HG02852 (cell line): ENCODE data around the gene RAB33B.
A peak's percentile ranks its signal among the peaks of the same experiment; 100 is the strongest.
"Not testable (repeated sequence)": the region's sequence is repeated elsewhere in the genome, so short reads cannot be mapped to it uniquely, and the experiment has no call there.

Experiments
- ATAC-seq: cut with Tn5 transposase; IDR thresholded peaks from one replicate; pipeline ENCODE4 v1.9.1; 2021; ENCODE audit warnings: mild to moderate bottlenecking, moderate library complexity; ENCODE audit not compliant: unreplicated experiment

The RAB33B gene

DNA sequence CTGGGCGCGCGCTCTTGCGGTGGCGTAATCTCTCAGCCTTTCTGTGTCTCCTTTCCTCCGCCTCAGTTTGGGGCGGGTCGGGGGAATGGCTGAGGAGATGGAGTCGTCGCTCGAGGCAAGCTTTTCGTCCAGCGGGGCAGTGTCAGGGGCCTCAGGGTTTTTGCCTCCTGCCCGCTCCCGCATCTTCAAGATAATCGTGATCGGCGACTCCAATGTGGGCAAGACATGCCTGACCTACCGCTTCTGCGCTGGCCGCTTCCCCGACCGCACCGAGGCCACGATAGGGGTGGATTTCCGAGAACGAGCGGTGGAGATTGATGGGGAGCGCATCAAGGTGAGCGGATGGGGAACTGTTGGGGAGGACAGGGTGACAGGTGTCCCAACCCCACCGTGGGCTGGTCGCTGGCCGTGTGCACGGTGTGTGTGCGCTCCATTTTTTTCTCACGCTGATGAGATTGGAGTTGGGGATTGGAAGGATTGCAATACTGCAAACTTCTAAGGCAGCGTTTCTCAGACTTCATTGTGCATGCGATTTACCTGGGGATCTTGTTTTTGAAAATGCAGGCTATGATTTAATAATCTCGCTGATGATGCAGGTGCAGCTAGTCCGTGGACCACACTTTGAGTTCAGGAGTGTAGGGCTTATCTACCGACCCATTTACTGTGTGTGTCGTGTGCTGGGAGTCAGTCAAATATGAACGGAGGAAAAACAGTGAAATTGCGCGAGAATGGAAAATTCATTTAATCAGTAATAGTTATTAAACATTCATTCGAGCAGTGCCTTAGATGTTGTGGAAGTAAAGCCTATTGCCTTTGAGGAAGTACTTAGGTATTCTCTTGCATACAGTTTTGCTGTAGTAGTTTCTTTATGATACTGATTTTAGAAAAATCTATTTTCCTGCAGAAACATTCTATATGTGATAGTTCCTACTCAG lies at the start of gene RAB33B:
Gene RAB33B, plus strand, starts transcription at position 11 of the 935 bp plus-strand sequence. Its CDS starts 75 bp downstream, at position 86.
- ATAC-seq: peak; percentile 13

DNA sequence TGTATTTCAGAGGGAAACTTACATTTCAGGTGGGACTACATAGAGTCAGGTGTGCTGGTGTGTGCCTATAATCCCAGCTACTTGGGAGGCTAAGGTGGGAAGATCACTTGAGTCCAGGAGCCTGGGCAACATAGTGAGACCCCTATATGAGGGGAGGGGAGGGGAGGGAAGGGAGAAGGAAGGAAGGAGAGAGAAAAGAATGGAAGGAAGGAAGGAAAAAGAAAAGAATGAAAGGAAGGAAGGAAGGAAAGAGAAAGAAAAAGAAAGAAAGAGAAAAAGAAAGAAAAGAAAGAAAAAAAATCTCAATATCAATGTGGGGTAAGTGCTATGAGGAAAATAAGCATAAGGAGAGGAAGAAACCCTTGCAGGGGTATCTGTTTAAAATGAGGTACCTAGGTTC lies 43.6 kb upstream of the RAB33B start:
- ATAC-seq: no peak

DNA sequence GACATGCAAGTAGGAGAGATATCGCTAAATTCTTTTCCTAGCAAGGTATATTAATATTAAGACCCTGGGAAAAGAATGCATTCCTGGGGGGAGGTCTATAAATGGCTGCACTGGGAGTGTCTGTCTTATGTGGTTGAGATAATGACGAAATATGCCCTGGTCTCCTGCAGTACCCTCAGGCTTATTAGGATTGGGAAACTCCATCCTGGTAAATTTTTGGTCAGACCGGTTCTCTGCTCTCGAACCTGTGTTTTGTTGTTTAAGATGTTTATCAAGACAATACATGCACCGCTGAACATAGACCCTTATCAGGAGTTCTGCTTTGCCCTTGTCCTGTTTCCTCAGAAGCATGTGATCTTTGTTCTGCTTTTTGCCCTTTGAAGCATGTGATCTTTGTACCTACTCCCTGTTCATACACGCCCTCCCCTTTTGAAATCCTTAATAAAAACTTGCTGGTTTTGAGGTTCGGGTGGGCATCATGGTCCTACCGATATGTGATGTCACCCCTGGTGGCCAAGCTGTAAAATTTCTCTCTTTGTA lies 39.2 kb upstream of the RAB33B start:
- not testable (repeated sequence) for ATAC-seq

DNA sequence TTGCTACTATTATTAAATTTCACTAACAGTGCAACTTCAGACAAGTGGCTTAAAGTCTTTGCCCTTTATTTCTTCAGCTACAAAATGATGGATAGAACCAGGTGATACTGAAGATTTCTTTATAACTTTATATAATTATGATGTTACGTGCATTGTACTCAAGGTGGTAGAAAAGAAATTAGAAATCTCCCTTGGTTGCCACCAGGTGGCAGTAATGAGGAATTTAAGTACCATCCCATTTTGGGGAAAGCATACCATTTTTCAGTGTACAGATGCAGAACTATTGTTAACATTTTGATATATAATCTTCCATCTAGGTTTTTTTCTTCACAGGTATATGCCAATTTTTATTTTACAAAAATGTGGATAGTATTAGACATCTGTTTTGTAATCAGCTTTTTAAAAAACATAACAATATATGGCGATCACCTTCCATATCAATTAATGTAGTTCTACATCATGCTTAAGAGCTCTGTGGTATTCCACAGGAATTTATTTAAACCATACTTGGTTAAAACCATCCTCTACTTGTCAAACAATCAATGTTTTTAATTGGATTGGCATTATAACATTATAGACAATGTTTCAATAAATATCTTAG lies 37.7 kb upstream of the RAB33B start:
- no peak for ATAC-seq

DNA sequence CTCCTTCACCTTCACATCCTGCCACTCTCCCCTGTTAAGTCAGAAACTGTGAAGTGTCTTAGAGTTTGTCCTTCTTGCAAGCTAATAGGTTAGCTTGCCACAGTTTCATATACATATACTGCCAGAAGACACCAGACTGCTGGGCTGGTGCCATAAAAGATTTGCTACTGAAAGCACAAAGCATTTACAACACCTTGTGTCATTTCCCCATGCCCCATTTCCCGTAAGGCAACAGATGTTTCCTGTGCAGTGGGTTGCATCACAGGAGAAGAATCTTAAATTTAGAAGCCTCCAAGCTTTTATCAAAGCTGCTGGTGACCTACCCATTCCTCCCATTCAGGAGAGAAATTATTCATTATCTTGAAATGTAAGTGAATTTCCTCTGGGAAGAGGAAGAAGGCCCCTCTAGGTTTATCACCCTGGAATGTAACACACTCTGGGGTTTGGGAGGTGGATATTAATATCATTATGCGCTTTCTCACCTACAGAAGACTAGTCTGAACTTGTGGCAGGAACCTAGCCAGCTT lies 34.5 kb upstream of the RAB33B start:
- peak; percentile 70 for ATAC-seq

DNA sequence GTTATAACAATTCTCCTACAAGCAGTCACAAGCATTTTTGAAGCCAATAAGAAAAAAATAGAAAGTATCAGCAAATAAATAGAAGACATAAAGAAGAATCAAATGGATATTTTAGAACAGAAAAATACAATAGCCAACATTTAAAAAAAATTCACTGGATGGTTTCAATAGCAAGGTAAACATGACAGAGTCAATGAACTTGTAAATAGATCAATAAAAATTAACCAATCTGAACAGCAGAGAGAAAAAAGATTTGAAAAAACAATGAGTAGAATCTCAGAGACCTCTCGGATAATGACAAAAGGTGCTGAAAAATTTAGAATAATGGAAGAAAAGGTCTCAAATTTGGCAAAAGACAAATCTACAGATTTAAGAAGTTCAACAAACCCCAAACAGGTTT lies 33.3 kb upstream of the RAB33B start:
- ATAC-seq: no peak

DNA sequence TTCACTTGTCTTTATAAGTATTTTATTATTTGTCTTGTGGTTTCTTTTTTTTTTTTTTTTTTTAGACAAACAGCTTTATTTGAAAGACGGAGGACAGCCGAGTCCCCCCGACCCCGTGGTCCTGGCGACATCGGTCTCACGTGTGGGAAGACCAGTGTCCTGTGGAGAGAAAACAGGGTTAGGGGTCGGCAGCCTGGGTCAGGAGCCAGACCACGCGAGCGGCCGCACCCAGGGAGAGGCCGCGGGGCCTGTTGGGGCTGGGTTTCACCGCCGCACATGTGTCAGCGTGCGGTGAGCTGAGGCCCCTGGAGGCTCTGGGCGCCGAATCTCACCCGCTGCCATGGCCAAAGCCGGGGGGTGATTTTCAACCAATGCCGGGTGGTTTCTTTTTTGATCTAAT lies 17.8 kb upstream of the RAB33B start:
- ATAC-seq: no peak

DNA sequence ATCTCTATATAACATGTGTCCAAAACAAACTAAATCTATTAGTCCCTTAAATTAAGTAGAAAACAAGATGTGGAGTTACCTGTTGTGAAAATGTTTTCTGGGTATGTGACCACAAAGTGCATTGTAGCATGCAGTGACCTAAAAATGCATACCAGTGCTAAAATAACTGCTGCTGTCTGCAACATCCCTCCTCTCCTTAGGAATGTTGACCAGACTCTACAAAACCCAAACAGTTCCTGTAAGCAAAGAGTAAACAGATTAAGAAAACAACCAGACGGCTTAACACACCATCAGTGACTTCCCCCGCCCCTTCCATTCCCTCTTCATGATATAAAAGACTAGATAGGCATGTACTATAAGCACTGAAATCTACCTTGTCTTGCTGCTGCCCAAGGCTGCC lies 15.8 kb upstream of the RAB33B start:
- ATAC-seq: no peak

DNA sequence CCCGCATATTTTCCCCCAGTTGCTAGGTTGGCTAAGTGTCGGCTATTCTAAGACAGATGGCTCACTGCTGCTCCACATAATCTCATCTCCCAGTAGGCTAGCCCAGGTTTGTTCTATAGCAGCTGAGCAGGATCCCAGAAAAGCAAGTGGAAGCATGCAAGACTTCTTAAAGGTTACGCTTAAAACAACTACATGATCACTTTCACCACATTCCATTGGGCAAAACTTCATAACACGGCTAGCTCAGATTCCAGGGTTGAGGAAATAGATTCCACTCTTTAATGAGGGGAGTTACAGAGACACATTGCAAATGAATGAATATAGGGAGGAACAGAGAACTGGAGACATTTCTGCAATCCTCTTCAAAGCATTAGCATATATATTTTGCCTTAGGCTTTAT lies 12.9 kb upstream of the RAB33B start:
- ATAC-seq: no peak

DNA sequence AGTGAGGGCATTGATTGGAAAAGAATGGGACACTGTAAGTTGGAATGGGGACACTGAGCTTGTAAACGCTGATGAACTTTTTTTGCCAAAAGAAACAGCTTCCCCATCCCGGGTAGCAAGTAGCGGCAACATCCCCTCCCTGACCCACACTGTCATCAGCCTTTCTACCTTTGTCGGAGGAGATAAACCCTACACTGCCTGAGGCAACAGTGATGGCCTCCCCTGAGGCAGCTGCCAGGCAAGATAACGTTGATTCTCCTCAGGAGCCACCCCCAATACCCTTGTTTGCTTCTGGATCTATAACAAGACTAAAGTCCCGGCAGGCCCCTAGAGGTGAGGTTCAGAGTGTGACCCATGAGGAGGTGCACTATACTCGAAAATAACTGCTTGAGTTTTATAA lies 10.3 kb upstream of the RAB33B start:
- no peak for ATAC-seq

DNA sequence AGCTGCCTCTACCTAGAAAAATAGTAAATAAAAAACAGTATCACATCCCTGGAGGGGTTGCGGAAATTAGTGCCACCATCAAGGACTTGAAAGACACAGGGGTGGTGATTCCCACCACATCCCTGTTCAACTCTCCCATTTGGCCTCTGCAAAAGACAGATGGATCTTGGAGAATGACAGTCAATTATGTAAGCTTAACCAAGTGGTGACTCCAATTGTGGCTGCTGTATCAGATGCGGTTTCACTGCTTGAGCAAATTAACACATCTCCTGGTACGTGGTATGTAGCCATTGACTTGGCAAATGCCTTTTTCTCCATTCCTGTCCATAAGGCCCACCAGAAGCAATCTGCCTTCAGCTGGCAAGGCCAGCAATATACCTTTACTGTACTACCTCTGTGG lies 9.0 kb upstream of the RAB33B start:
- ATAC-seq: not testable (repeated sequence)

DNA sequence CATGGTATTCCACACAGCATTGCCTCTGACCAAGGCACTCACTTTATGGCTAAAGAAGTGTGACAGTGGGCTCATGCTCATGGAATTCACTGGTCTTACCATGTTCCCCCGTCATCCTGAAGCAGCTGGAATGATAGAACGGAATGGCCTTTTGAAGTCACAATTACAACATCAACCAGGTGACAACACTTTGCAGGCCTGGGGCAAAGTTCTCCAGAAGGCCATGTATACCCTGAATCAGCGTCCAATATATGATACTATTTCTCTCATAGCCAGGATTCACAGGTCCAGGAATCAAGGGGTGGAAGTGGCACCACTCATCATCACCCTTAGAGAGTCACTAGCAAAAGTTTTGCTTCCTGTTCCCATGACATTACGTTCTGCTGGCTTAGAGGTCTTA lies 6.8 kb upstream of the RAB33B start:
- ATAC-seq: not testable (repeated sequence)

DNA sequence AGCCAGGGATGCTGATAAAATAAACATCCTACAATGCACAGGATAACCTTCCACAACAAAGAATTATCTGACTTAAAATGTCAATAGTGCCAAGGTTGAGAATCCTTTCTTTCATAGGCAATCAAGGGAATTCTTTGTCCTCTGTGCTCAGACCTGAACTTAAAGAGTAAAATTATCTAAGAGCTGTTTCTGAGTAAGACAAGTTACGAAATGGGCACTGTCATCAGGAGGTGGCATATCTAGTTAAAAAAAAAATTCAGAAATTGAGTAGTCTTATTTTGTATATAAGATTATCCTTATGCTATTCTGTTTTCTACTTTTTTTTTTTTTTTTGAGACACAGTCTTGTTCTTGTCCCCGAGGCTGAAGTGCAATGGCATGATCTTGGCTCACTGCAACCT lies 3.3 kb upstream of the RAB33B start:
- no peak for ATAC-seq

DNA sequence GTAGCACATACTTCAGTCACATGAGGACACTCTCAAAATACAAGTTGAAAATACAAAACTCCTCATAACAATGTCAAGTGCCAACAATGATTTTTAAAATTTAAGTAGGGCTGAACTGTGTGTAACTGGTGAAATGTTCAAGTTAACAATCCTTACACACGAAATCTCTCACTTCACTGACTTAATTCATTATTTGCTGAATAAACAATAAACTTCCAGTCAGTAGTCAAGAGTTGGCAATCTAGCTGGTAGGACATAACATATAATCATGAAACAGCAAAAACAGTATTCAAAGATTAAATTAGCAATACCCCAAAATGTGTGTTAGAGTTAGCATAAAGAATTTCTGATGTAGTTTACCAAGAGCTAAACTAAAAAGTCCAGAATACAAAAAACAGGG lies 1.9 kb upstream of the RAB33B start:
- no peak for ATAC-seq

DNA sequence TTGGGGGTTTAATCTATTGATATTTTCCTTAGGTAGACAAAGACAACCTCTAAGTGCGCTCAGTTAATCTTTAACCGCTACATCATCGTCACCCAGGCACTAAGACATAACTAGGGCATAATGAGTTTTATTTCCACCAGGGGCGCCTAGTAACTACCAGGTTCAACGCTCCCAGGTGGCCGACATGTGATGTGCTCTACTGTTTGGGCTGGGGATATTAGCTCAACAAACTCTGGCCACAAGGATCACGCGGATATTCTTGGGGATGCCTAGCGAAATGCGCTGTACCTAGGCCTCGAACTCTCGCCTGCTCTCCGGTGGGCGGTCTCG lies 915 bp upstream of the RAB33B start:
- ATAC-seq: peak; percentile 44

DNA sequence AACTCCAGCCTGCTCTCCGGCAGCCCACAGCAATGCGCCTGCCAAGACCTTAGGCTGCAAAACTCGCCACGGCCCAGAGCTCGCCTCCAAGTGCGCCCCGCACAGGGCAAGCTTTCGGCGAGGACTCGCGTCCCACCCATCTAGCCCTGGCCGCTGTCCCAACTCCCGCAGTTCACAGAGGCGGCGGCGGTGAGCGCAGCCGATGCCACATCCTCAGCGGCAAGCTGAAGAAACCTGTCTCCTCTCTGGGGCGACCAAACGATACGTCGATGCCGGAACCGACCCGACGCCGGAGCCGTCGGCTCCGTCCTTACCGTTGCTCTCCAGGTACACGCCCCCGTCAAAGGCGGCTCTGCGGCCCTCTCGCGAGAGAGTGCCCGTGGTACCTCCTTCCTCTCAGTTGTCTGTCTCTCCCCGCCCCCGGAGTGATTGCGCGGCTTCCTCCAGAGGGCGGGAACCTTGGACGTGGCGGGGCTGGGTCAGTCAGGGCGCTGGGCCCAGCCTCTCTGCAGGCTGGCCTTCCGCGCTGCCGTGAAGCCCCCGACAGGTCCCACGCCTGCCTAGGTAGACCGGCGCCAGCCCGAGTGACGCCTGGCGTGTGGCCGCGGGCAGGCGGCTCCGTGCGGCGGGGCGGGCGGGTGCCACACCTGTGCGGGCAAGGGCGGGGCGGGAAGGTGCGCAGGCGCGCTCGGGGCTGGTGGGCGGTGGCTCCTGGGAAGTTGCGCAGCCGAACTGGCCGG lies 380 bp upstream of the RAB33B start:
- peak; percentile 86 for ATAC-seq

DNA sequence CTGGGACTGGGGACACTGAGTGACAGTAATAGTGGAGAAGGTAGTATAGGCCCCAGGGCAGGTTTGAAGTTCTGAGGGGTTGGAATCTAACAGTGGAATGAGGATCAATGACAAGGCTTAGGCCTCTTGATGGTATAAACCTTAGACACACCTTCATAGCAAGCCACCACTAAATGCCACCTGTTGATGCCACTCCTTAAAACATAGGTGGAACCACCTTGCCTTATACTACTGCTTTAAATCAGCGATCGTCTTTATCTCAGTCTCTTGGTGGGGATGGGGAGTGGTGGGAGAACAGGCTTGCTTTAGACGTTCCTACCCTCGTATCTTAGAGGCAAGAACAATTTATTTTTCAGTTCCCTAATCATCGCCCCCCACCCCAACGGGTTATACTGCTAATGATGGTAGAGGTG lies 1.2 kb downstream of the RAB33B start:
- ATAC-seq: no peak

DNA sequence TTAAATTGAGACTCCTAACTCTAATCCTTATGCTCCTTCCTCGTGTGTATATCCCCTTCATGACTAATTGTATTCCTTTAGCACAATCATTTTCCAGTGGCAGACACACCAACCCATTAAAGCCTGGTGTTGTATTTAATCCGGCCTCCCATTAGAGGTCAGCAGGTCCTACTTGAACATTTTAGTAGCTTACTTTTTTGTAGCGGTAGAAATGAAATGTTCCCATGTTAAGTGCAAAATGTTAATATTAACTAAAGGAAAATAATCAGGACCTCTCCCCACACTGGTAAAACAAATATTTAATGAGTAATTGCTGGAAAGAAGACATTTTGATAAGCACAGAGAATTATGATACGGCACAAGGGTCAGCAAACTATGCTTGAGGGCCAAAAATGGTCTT lies 3.4 kb downstream of the RAB33B start:
- ATAC-seq: no peak

DNA sequence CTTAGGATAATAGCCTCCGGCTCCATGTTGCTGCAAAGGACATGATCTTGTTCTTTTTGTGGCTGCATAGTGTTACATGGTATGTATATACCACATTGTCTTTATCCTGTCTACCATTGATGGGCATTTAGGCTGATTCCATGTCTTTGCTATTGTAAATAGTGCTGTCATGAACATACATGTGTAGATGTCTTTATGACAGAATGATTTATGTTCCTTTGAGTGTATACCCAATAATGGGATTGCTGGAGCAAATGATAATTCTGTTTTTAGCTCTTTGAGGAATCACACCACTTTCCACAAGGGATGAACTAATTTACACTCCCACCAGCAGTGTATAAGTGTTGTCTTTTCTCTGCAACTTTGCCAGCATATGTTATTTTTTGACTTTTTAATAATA lies 4.6 kb downstream of the RAB33B start:
- no peak for ATAC-seq

DNA sequence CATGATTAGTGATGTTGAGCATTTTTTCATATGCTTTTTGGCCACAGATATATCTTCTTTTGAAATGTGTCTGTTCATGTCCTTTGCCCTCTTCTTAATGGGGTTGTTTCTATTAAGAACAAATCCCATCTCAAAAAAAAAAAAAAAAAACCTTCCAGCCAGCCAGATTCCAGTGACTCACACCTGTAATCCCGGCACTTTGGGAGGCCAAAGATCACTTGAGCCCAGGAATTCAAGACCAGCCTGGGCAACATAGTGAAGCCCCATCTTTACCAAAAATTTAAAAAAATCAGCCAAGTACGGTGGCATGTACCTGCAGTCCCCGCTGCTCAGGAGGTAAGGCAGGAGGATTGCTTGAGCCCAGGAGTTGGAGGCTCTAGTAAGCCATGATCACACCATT lies 5.1 kb downstream of the RAB33B start:
- no peak for ATAC-seq

DNA sequence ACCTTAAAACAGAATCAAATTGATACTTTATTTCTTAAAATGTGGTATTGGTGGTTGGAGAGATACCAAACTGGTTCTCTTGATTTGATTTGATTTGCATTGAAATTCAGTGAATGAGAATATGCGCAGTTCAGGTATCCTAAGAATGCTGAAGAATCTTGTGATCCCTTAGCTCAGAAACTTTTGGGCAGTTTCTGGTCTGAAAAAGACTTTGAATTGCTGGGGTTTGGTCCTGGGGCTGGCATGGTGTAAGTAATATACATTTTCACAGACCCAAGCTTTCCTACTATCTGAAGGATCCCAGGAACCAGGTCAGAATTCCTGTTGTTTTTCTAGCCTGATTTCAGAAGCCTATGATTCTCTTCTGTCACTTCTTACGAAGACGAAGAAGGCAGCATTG lies 6.6 kb downstream of the RAB33B start:
- no peak for ATAC-seq
